CD4-positive, alpha-beta T cell (primary cell): ENCODE data around the gene SNN. TPM values are rescaled to one million over a fixed set of nuclear protein-coding genes. Genes with fewer than 3 reads are reported as not detected.

Source experiments
- ATAC-seq: fragments of 200-7000 bp; cut with Tn5 transposase; one replicate; pipeline ENCODE4 v1.10.0; 2022; ENCODE audit warnings: mild to moderate bottlenecking; ENCODE audit not compliant: poor library complexity
- CTCF ChIA-PET: fragments of 350-600 bp; sonication (Branson Sonifier 250); formaldehyde crosslinking; loops from one replicate; lab custom pipeline; 2021; ENCODE audit warnings: antibody characterized with exemption, inconsistent platforms; lab: Charles Lee
- POLR2A ChIA-PET: fragments of 350-600 bp; sonication (Branson Sonifier 250); formaldehyde crosslinking; loops from one replicate; lab custom pipeline; 2021; ENCODE audit warnings: antibody characterized with exemption, inconsistent platforms; lab: Charles Lee
- DNase-seq, 14 experiments: peaks; one replicate each; pipeline ENCODE4 v3.0.0-alpha.2; 2013 to 2020; ENCODE audit warnings: mixed read lengths in 2 of 14
- H3K27ac ChIP-seq, 2 donors: one replicate each; pipeline versions ENCODE4 v1.5.1 to v1.7.0; 2013; ENCODE audit warnings: low read length in 2 of 2, low read depth in 1 of 2, mild to moderate bottlenecking in 1 of 2
- H3K27me3 ChIP-seq, 2 experiments: 1 replicate in 1 of 2; 2 replicates in 1 of 2; pipeline versions ENCODE4 v1.6.1 to v1.7.0; 2013; ENCODE audit warnings: low read length in 2 of 2, control low read depth in 1 of 2, mild to moderate bottlenecking in 1 of 2, moderate library complexity in 1 of 2; ENCODE audit not compliant: insufficient read depth in 2 of 2, control insufficient read depth in 1 of 2
- H3K36me3 ChIP-seq: one replicate; pipeline ENCODE4 v1.6.1; 2013; ENCODE audit warnings: low read length, control low read depth; ENCODE audit not compliant: insufficient read depth
- H3K4me1 ChIP-seq: one replicate; pipeline ENCODE4 v1.6.1; 2013; ENCODE audit warnings: low read length, control low read depth; ENCODE audit not compliant: insufficient read depth
- H3K4me3 ChIP-seq: one replicate; pipeline ENCODE4 v1.5.1; 2013; ENCODE audit warnings: mild to moderate bottlenecking, low read length, moderate library complexity
- H3K9me3 ChIP-seq, 2 experiments: 1 replicate in 1 of 2; 2 replicates in 1 of 2; pipeline versions ENCODE4 v1.6.1 to v1.7.0; 2013; ENCODE audit warnings: low read length in 2 of 2, mild to moderate bottlenecking in 2 of 2, control low read depth in 1 of 2, moderate library complexity in 1 of 2; ENCODE audit not compliant: control insufficient read depth in 1 of 2, insufficient read depth in 1 of 2
- H3K27ac Mint-ChIP-seq: one replicate; pipeline ENCODE4 v1.8.0; 2020; ENCODE audit warnings: mixed read lengths
- H3K27me3 Mint-ChIP-seq: one replicate; pipeline ENCODE4 v1.8.0; 2021; ENCODE audit warnings: mixed read lengths
- H3K36me3 Mint-ChIP-seq: one replicate; pipeline ENCODE4 v1.8.0; 2021; ENCODE audit warnings: low read depth, mixed read lengths
- H3K4me1 Mint-ChIP-seq: one replicate; pipeline ENCODE4 v1.8.0; 2021; ENCODE audit warnings: low read depth, mixed read lengths
- H3K4me3 Mint-ChIP-seq: one replicate; pipeline ENCODE4 v1.8.0; 2020; ENCODE audit warnings: mild to moderate bottlenecking, mixed read lengths
- H3K9me3 Mint-ChIP-seq: one replicate; pipeline ENCODE4 v1.8.0; 2020; ENCODE audit warnings: mixed read lengths
- intact Hi-C, 2 experiments: fragments of 100-400 bp; cut with DNase I in 1 of 2; cut with micrococcal nuclease in 1 of 2; formaldehyde crosslinking; loops; one replicate each; pipeline versions ENCODE4 v1.15.1 to v1.9.0; 2023 to 2025; cut with DNase I, micrococcal nuclease
- total RNA-seq, 174 experiments: library from RNA in 2 of 174; stranded (reverse) in 2 of 174; gene quantifications; one replicate each; pipeline ENCODE4 v1.2.3 and lab custom pipeline; 2021 to 2026
- TF ChIP-seq, protein P1 (sequence below): fragments of 200-600 bp; IDR thresholded peaks from one replicate; pipeline ENCODE4 v1.8.0; 2022; ENCODE audit warnings: antibody characterized with exemption, mild to moderate bottlenecking

The SNN gene
- total RNA-seq, 2 experiments from 2014 or later: 76.3 to 79.7 TPM

DNA sequence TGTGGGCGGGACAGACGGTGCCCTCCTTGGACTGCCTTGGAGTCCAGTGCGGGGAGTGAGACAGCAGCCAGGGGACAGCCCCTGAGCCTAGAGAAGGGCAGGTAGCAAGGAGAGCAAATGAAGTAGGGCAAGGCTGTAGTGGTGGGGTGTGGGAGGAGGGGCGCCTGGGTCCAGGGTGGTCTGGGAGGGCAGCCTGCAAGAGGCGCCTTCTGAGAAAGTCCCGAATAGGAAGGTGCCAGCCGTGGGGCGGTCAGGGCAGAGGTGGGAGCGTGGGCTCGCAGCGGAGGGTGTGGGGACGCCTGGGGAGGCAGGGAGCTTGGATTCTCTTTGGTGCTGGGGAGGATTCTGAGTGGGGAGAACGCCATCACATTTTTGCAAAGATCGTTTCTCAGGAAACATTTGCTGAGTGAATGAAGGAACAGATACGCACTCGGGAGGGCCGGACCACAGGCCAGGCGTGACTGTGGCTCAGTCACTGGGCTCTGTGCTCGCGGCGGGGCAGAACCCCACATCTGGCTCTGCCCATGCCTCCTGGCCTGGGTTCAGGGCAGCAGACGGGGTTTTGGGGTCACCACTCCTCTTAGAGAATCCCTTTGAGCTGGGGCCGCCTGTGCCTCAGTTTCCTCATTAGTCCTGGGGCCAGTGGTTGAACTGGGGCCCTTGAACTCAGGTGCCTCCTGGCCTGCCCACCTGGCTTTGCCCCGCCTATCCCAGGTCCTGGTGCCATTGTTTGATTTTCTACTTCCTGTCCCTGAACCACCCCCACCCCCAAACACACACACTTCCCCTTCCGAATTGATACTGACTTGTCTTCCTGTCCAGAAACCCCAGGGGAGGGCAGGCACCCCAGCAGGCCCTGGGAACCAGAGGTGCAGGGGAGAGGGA lies 4.2 kb downstream of the SNN start:
- no peak overlapping the region for H3K4me3 ChIP-seq
- peaks cover 85% of the 10 kb centered on the region for H3K4me1 ChIP-seq
- H3K36me3 Mint-ChIP-seq: peaks cover 52% of the 10 kb centered on the region
- H3K9me3 ChIP-seq: no peaks in the 10 kb centered on the region
- H3K9me3 Mint-ChIP-seq: no peaks in the 10 kb centered on the region
- peak overlapping the region; percentile 85 for H3K4me3 Mint-ChIP-seq
- no peaks in the 10 kb centered on the region for H3K27me3 ChIP-seq
- peak in 9 of 14 experiments; percentile 23 to 81 (median 47) for DNase-seq
- no peaks in the 10 kb centered on the region for H3K27me3 Mint-ChIP-seq
- TF ChIP-seq, protein P1, sequence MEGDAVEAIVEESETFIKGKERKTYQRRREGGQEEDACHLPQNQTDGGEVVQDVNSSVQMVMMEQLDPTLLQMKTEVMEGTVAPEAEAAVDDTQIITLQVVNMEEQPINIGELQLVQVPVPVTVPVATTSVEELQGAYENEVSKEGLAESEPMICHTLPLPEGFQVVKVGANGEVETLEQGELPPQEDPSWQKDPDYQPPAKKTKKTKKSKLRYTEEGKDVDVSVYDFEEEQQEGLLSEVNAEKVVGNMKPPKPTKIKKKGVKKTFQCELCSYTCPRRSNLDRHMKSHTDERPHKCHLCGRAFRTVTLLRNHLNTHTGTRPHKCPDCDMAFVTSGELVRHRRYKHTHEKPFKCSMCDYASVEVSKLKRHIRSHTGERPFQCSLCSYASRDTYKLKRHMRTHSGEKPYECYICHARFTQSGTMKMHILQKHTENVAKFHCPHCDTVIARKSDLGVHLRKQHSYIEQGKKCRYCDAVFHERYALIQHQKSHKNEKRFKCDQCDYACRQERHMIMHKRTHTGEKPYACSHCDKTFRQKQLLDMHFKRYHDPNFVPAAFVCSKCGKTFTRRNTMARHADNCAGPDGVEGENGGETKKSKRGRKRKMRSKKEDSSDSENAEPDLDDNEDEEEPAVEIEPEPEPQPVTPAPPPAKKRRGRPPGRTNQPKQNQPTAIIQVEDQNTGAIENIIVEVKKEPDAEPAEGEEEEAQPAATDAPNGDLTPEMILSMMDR: no peak
- ATAC-seq: peak; percentile 11
- H3K4me1 Mint-ChIP-seq: peaks cover 77% of the 10 kb centered on the region
- intact Hi-C loops: loop anchor here in 1 of 2 experiments (2.0 kb wide), 1 partner anchor 20 kb away; no protein-coding TSS in a partner anchor
- ChIA-PET POLR2A (interaction anchor here (1.0 to 1.6 kb wide), 2 partner anchors 7 to 140 kb away, joined by 3 read pairs; no protein-coding TSS in a partner anchor), CTCF (no interaction called here)
- peak overlapping the region; percentile 94 for H3K27ac Mint-ChIP-seq
- H3K36me3 ChIP-seq: peaks cover 16% of the 10 kb centered on the region
- peak overlapping the region; percentile 36 to 58 for H3K27ac ChIP-seq

DNA sequence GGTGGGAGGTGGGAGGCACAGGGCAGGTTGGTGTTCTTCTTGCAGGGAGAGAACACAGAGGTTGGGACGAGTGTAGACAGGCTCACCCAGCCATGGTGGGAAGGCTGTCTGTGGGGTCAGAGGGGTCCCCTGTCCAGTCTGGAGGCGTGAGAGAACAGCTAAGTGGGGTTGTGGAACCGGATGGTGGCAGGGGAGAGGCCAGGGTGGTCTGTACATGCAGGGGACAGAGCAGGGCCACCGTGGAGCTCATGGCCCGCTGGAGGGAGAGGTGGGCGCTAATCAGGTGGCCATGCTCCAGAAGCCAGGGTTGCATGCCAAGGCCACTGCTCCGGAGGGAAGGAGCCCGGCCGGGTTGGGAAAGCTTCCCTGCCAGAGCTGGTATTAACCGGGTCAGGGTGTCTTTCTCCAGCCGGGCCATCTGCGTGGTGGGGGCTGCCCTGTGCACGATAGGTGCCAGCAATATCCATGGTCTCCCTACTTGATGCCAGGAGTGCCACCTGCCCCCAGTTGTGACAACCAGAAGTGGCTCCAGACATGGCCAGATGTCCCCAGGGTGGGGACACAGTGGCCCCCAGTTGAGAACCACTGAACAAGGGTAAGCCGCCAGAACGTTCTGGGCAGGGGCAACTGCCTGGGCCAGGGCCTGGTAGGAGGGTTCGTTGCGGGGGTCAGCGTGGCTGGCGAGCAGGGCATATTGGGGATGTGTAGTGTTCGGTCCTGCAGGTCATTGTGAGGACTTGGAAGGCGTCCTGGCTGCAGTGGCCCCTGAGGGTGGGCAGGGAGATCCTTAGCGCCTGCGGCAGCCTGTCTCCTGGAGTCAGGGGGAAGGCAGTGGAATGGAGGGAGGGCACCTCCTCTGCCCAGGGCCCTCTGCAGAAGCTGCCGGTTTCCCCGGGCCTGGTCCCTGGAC lies 5.1 kb downstream of the SNN start:
- H3K4me3 ChIP-seq: no peak overlapping the region
- Mint-ChIP-seq H3K4me3 (peak overlapping the region; percentile 85), H3K27me3 (no peaks in the 10 kb centered on the region), H3K9me3 (no peaks in the 10 kb centered on the region), H3K27ac (peak overlapping the region; percentile 94), H3K4me1 (peaks cover 86% of the 10 kb centered on the region), H3K36me3 (peaks cover 61% of the 10 kb centered on the region)
- ChIA-PET POLR2A (interaction anchor here (1.0 to 1.6 kb wide), 2 partner anchors 8 to 141 kb away, joined by 3 read pairs; no protein-coding TSS in a partner anchor), CTCF (no interaction called here)
- DNase-seq (no peak), ATAC-seq (no peak)
- no peaks in the 10 kb centered on the region for H3K27me3 ChIP-seq
- intact Hi-C loops: loop anchor here in 1 of 2 experiments (2.0 kb wide), 1 partner anchor 19 kb away; no protein-coding TSS in a partner anchor
- TF ChIP-seq, protein P1: no peak
- H3K9me3 ChIP-seq: no peaks in the 10 kb centered on the region
- peaks cover 22% of the 10 kb centered on the region for H3K36me3 ChIP-seq
- peaks cover 88% of the 10 kb centered on the region for H3K4me1 ChIP-seq
- peak overlapping the region; percentile 24 to 58 for H3K27ac ChIP-seq
